GM12878 (cell line): ENCODE data around the gene SIK2. TPM values are rescaled to one million over a fixed set of nuclear protein-coding genes. Genes with fewer than 3 reads are reported as not detected.

Source experiments
- ATAC-seq: fragments of 200-7000 bp; cut with Tn5 transposase; 3 replicates; pipeline ENCODE4 v1.9.1; 2020; ENCODE audit warnings: mild to moderate bottlenecking, moderate library complexity
- BruUV-seq: library from RNA; stranded (reverse); fragments of 400-500 nt; replicated peaks from 2 replicates; lab custom pipeline; 2021; lab: Mats Ljungman, UMichigan
- CTCF ChIA-PET: fragments of 300-600 bp; sonication (Branson Sonifier 250); formaldehyde crosslinking; extraction: SDS; loops from one replicate; lab custom pipeline; 2021; ENCODE audit warnings: inconsistent platforms; lab: Yijun Ruan, JAX
- POLR2A ChIA-PET: fragments of 350-600 bp; formaldehyde crosslinking; extraction: SDS; loops from one replicate; lab custom pipeline; 2021; ENCODE audit warnings: inconsistent platforms; lab: Charles Lee
- RAD21 ChIA-PET: fragments of 300-600 bp; sonication (Branson Sonifier 250); formaldehyde crosslinking; loops from one replicate; lab custom pipeline; 2023; ENCODE audit warnings: antibody characterized with exemption; ENCODE audit not compliant: unreplicated experiment; lab: Charles Lee
- SMC1A ChIA-PET: fragments of 300-600 bp; sonication (Branson Sonifier 250); formaldehyde crosslinking; loops from one replicate; lab custom pipeline; 2023; ENCODE audit not compliant: unreplicated experiment, uncharacterized antibody; lab: Charles Lee
- DNase-seq: peaks from one replicate; pipeline ENCODE4 v3.0.0-alpha.2; 2011; ENCODE audit warnings: low read depth, low spot score
- FAIRE-seq: peaks from 3 replicates; lab custom pipeline; 2011; peaks lifted over from hg19 to GRCh38; lab: Jason Lieb, UNC
- H2AFZ ChIP-seq: 2 replicates; pipeline ENCODE4 v1.6.0; 2011; ENCODE audit warnings: low read depth, low read length, control low read depth; ENCODE audit not compliant: control insufficient read depth
- H3K27ac ChIP-seq: 2 replicates; pipeline ENCODE4 v1.5.1; 2011; ENCODE audit warnings: control low read depth; ENCODE audit not compliant: control insufficient read depth, insufficient read depth
- H3K27me3 ChIP-seq, 2 experiments: replicated peaks in 1 of 2; 2 replicates each; pipeline versions ENCODE4 v1.6.0 to v1.6.1; 2011; ENCODE audit warnings: low read length in 1 of 2; ENCODE audit not compliant: control insufficient read depth in 2 of 2, insufficient read depth in 2 of 2
- H3K36me3 ChIP-seq, 2 experiments: 2 replicates each; pipeline ENCODE4 v1.5.1; 2011; ENCODE audit warnings: low read length in 1 of 2; ENCODE audit not compliant: control insufficient read depth in 2 of 2, insufficient read depth in 2 of 2
- H3K4me1 ChIP-seq: 2 replicates; pipeline ENCODE4 v1.6.1; 2011; ENCODE audit warnings: mild to moderate bottlenecking, low read length, moderate library complexity, mixed read lengths; ENCODE audit not compliant: control insufficient read depth, insufficient read depth
- H3K4me2 ChIP-seq: 2 replicates; pipeline ENCODE4 v1.6.0; 2011; ENCODE audit warnings: control low read depth; ENCODE audit not compliant: control insufficient read depth, insufficient read depth
- H3K4me3 ChIP-seq: fragments of 200-600 bp; sonication (generic); 2 replicates; pipeline ENCODE4 v1.5.1; 2016
- H3K79me2 ChIP-seq: 2 replicates; pipeline ENCODE4 v1.6.0; 2011; ENCODE audit warnings: low read length; ENCODE audit not compliant: control insufficient read depth, insufficient read depth
- H3K9ac ChIP-seq: 2 replicates; pipeline ENCODE4 v1.8.0; 2011; ENCODE audit warnings: low read length, control low read depth, mixed read lengths; ENCODE audit not compliant: control insufficient read depth, insufficient read depth
- H3K9me3 ChIP-seq: replicated peaks from 3 replicates; pipeline ENCODE4 v1.5.1; 2011; ENCODE audit warnings: mild to moderate bottlenecking, low read length; ENCODE audit not compliant: control insufficient read depth, insufficient read depth
- H4K20me1 ChIP-seq: 2 replicates; pipeline ENCODE4 v1.6.0; 2011; ENCODE audit not compliant: control insufficient read depth, insufficient read depth
- BACH1 ChIP-seq: fragments of 450-650 bp; IDR thresholded peaks from 2 replicates; pipeline ENCODE4 v1.6.1; 2017; ENCODE audit warnings: mild to moderate bottlenecking, borderline replicate concordance
- ESRRA ChIP-seq: IDR thresholded peaks from 2 replicates; pipeline ENCODE4 v1.6.1; 2012; ENCODE audit warnings: mild to moderate bottlenecking, low read length, improper control_type of control experiment
- EZH2 ChIP-seq: IDR thresholded peaks from 2 replicates; pipeline ENCODE4 v1.6.1; 2012; ENCODE audit warnings: low read depth, mild to moderate bottlenecking, control low read depth, inconsistent platforms, low read length, borderline replicate concordance; ENCODE audit not compliant: control insufficient read depth
- KDM1A ChIP-seq: fragments of 200-600 bp; sonication (generic); IDR thresholded peaks from 2 replicates; pipeline ENCODE4 v1.6.1; 2016; ENCODE audit warnings: borderline replicate concordance
- KLF5 ChIP-seq: fragments of 450-650 bp; IDR thresholded peaks from 2 replicates; pipeline ENCODE4 v1.6.1; 2014; ENCODE audit warnings: mild to moderate bottlenecking; ENCODE audit not compliant: partially characterized antibody
- POLR2AphosphoS5 ChIP-seq: IDR thresholded peaks from 2 replicates; pipeline ENCODE4 v1.6.1; 2011; ENCODE audit warnings: mild to moderate bottlenecking, low read length, inconsistent platforms
- POU2F2 ChIP-seq: IDR thresholded peaks from 3 replicates; pipeline ENCODE4 v1.6.1; 2011; ENCODE audit warnings: low read depth, mild to moderate bottlenecking, low read length, borderline replicate concordance
- SMAD1 ChIP-seq: fragments of 450-650 bp; IDR thresholded peaks from 2 replicates; pipeline ENCODE4 v1.6.1; 2018; ENCODE audit warnings: mild to moderate bottlenecking, low read depth; ENCODE audit not compliant: partially characterized antibody
- SUZ12 ChIP-seq: fragments of 200-600 bp; sonication (generic); IDR thresholded peaks from one replicate; pipeline ENCODE4 v1.6.1; 2018; ENCODE audit warnings: antibody characterized with exemption, mild to moderate bottlenecking; ENCODE audit not compliant: unreplicated experiment
- USF1 ChIP-seq: IDR thresholded peaks from 2 replicates; pipeline ENCODE4 v1.6.1; 2011; ENCODE audit warnings: borderline replicate concordance, low read depth, mild to moderate bottlenecking, moderate library complexity, mixed read lengths, low read length; ENCODE audit not compliant: insufficient read depth; ENCODE audit errors: extremely low read length
- WGBS: methylation state at CpG from one replicate; pipeline ENCODE4 v1.1.6; 2016; ENCODE audit warnings: low lambda C conversion rate; ENCODE audit not compliant: insufficient replicate concordance, insufficient coverage; ENCODE audit errors: missing lambda C conversion rate; 5-methylcytosine and 5-hydroxymethylcytosine counted together
- in situ Hi-C: fragments of 300-500 bp; cut with MboI; formaldehyde crosslinking; loops from 9 replicates; pipeline ENCODE4 v1.14.3; 2018; ENCODE audit warnings: mixed read lengths
- intact Hi-C: fragments of 100-400 bp; cut with micrococcal nuclease; formaldehyde crosslinking; loops from one replicate; pipeline ENCODE4 v1.14.2; 2022; ENCODE audit not compliant: unreplicated experiment
- polyA plus RNA-seq, 11 experiments: library from polyadenylated mRNA; depleted of rRNA in 4 of 11; unstranded in 6 of 11; stranded (reverse) in 5 of 11; fragments of >200 nt; fragmentation: Nextera tagmentation in 4 of 11; fragmentation: Illumina TruSeq in 1 of 11; extraction: Ambion mirVana in 4 of 11; extraction: Trizol in 1 of 11; gene quantifications; 1 replicate in 1 of 11; 2 replicates in 10 of 11; pipeline versions ENCODE4 v1.2.1 to v1.2.3, GENCODE V29; 2011 to 2016; ENCODE audit warnings: inconsistent platforms in 2 of 11, missing spikeins in 2 of 11, low read depth in 1 of 11
- total RNA-seq, 4 experiments: library from RNA; depleted of rRNA in 3 of 4; stranded (reverse); fragments of >200 nt in 3 of 4; fragmentation: Illumina TruSeq in 1 of 4; extraction: Trizol in 1 of 4; gene quantifications; 2 replicates each; pipeline versions ENCODE4 v1.2.1 to v1.2.3, GENCODE V29; 2013 to 2021
- TF ChIP-seq, protein P1 (sequence below): IDR thresholded peaks from 2 replicates; pipeline ENCODE4 v1.6.1; 2012; ENCODE audit warnings: mild to moderate bottlenecking, low read depth, low read length
- TF ChIP-seq, protein P2 (sequence below): fragments of 450-650 bp; IDR thresholded peaks from 2 replicates; pipeline ENCODE4 v1.6.1; 2014; ENCODE audit warnings: mild to moderate bottlenecking

Gene SIK2
- total and polyA plus RNA-seq, 10 of the 15 experiments (the other 5 are each of a cell fraction or from before 2014, with no cell fraction given), result 0.97 to 14.2 (median 4.5) TPM

GRCh38 chr11:111560800-111561199 lies 41.4 kb upstream of the SIK2 start (continued):
- TF ChIP-seq EZH2 (no peak), POU2F2 (no peak)
- TF ChIP-seq, all 136 proteins: peak for 0

DNA sequence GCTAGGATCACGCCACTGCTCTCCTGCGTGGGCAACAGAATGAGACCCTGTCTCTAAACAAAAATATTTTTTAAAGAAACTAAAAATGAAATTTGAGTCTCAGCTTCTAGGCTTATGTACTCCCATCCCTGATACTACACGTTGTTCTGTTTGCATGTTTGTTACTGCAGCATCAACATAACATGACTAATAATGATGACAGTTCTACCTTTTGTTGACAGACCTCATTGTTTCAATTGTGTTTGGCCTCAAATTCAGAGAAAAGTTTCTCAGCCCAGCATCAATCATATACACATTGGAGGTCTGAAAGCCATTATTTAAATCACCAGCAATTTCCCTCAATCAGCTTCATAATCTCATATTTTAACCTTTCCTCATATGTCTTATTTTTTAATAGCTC lies 40.9 kb upstream of the SIK2 start:
- no peak for ATAC-seq
- TF ChIP-seq ESRRA, result no peak
- TF ChIP-seq SMAD1, result no peak
- TF ChIP-seq, protein P1, sequence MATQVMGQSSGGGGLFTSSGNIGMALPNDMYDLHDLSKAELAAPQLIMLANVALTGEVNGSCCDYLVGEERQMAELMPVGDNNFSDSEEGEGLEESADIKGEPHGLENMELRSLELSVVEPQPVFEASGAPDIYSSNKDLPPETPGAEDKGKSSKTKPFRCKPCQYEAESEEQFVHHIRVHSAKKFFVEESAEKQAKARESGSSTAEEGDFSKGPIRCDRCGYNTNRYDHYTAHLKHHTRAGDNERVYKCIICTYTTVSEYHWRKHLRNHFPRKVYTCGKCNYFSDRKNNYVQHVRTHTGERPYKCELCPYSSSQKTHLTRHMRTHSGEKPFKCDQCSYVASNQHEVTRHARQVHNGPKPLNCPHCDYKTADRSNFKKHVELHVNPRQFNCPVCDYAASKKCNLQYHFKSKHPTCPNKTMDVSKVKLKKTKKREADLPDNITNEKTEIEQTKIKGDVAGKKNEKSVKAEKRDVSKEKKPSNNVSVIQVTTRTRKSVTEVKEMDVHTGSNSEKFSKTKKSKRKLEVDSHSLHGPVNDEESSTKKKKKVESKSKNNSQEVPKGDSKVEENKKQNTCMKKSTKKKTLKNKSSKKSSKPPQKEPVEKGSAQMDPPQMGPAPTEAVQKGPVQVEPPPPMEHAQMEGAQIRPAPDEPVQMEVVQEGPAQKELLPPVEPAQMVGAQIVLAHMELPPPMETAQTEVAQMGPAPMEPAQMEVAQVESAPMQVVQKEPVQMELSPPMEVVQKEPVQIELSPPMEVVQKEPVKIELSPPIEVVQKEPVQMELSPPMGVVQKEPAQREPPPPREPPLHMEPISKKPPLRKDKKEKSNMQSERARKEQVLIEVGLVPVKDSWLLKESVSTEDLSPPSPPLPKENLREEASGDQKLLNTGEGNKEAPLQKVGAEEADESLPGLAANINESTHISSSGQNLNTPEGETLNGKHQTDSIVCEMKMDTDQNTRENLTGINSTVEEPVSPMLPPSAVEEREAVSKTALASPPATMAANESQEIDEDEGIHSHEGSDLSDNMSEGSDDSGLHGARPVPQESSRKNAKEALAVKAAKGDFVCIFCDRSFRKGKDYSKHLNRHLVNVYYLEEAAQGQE, result no peak
- no peak for TF ChIP-seq BACH1
- TF ChIP-seq, protein P2, sequence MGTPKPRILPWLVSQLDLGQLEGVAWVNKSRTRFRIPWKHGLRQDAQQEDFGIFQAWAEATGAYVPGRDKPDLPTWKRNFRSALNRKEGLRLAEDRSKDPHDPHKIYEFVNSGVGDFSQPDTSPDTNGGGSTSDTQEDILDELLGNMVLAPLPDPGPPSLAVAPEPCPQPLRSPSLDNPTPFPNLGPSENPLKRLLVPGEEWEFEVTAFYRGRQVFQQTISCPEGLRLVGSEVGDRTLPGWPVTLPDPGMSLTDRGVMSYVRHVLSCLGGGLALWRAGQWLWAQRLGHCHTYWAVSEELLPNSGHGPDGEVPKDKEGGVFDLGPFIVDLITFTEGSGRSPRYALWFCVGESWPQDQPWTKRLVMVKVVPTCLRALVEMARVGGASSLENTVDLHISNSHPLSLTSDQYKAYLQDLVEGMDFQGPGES, result no peak
- no peak for TF ChIP-seq SUZ12
- no peak for TF ChIP-seq POU2F2
- no peak for TF ChIP-seq USF1
- no peak for TF ChIP-seq KLF5
- no peak for TF ChIP-seq KDM1A
- no peak for TF ChIP-seq POLR2AphosphoS5
- Histone ChIP-seq H3K9ac (no peak overlapping the region), H3K79me2 (no peaks in the 10 kb centered on the region), H3K9me3 (no peaks in the 10 kb centered on the region; the same call in 2 of the 3 replicates), H3K27me3 (no peaks in the 10 kb centered on the region), H3K27ac (no peak overlapping the region), H3K4me2 (no peak overlapping the region), H4K20me1 (no peaks in the 10 kb centered on the region), H2AFZ (no peak overlapping the region), H3K4me3 (no peak overlapping the region), H3K36me3 (no peaks in the 10 kb centered on the region), H3K4me1 (no peaks in the 10 kb centered on the region)
- in situ Hi-C loops (no loop called here), intact Hi-C loops (loop anchor here (10.0 kb wide), 1 partner anchor 423 kb away; no protein-coding TSS in a partner anchor)
- DNase-seq, result no peak
- SMC1A ChIA-PET, result interaction anchor here (0.7 to 2.3 kb wide), 5 partner anchors 8 to 282 kb away, joined by 3 to 5 read pairs (median 4); no protein-coding TSS in a partner anchor
- POLR2A ChIA-PET, result no interaction called here
- CTCF ChIA-PET, result interaction anchor here (1.0 to 5.0 kb wide), 6 partner anchors 10 to 274 kb away, joined by 3 to 24 read pairs (median 6); no protein-coding TSS in a partner anchor
- RAD21 ChIA-PET, result no interaction called here
- FAIRE-seq, result no peak
- BruUV-seq, result no TSS peak
- 31% methylated on average over 3 of the region's 3 CpGs for WGBS
